ENCODE measurements around the gene PEX12. TPM values are rescaled to one million over a fixed set of nuclear protein-coding genes. Genes with fewer than 3 reads are reported as not detected.

The PEX12 gene
- total and polyA plus RNA-seq, 2 of the 4 experiments (the other 2 are of a cell fraction), result 4.5 to 7.9 TPM

DNA sequence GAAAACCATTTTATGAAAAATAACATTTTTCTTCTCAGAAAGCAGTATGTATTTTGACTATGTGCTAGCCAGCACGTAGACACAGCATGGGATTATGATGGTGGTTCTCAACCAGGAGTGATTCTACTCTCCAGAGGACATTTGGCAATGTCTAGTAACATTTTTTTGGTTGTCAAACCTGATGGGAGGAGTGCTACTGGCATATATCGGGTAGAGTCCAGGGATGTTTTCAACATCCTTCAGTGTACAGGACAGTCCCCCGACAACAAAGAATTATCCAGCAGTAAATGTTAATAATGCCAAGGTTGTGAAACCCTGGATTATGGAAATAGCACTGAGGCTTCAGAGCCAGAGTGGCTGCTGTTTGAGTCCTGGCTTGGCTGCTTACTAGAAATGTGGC is 36.4 kb upstream of the PEX12 start:
- no peak overlapping the region for H2BK120ac ChIP-seq (ENCODE audit: low read depth, low read length)
- H3K18ac ChIP-seq (ENCODE audit: low read depth, low read length), result no peak overlapping the region
- H3K23ac ChIP-seq (ENCODE audit: low read depth, low read length), result no peak overlapping the region
- dilution Hi-C loops (cut with HindIII; ENCODE audit: low sequenced_read_pairs, unreplicated experiment) (no loop called here), intact Hi-C loops (cut with micrococcal nuclease) (no loop called here), in situ Hi-C loops (cut with MboI; ENCODE audit: low sequenced_read_pairs) (no loop called here)
- no peak overlapping the region for H3K4ac ChIP-seq (ENCODE audit: low read depth, low read length)
- ChIA-PET POLR2A (ENCODE audit: unreplicated experiment) (no interaction called here), CTCF (interaction anchor here (0.9 to 1.6 kb wide), 2 partner anchors 149 to 190 kb away, joined by 5 to 6 read pairs; no protein-coding TSS in a partner anchor)
- no peak overlapping the region for H2BK15ac ChIP-seq (ENCODE audit: low read depth, low read length)
- no peak for ATAC-seq (ENCODE audit: low read depth)
- H2BK20ac ChIP-seq (ENCODE audit: low read depth, low read length), result no peak overlapping the region
- no peak overlapping the region for H2AK9ac ChIP-seq (replicated peaks; ENCODE audit: low read depth, low read length, poor library complexity)
- H2AK5ac ChIP-seq (ENCODE audit: low read depth, low read length), result no peak overlapping the region
- H3K27ac ChIP-seq (ENCODE audit: insufficient read depth, low read length), result no peak overlapping the region
- H3K9me3 ChIP-seq (ENCODE audit: control insufficient read depth, insufficient read depth, low read length), result no peaks in the 10 kb centered on the region
- H3K4me2 ChIP-seq (ENCODE audit: low read depth, low read length), result no peak overlapping the region
- no peak overlapping the region for H4K5ac ChIP-seq (ENCODE audit: low read depth, low read length)
- H3K14ac ChIP-seq (replicated peaks; ENCODE audit: low read depth, low read length), result no peak overlapping the region
- H3K9me1 ChIP-seq (ENCODE audit: insufficient read depth, low read length), result no peaks in the 10 kb centered on the region
- H3K4me1 ChIP-seq (ENCODE audit: control insufficient read depth, insufficient read depth, low read length), result no peaks in the 10 kb centered on the region
- H3K79me1 ChIP-seq (ENCODE audit: low read depth in 1 of 2, low read length in 2 of 2), result peaks cover 11 to 26% of the 10 kb centered on the region in 2 experiments; a peak in 3 of 4 replicates
- no peak for DNase-seq
- no peak overlapping the region for H2BK5ac ChIP-seq (ENCODE audit: low read depth, low read length, poor library complexity, severe bottlenecking)
- TF ChIP-seq, protein P1, sequence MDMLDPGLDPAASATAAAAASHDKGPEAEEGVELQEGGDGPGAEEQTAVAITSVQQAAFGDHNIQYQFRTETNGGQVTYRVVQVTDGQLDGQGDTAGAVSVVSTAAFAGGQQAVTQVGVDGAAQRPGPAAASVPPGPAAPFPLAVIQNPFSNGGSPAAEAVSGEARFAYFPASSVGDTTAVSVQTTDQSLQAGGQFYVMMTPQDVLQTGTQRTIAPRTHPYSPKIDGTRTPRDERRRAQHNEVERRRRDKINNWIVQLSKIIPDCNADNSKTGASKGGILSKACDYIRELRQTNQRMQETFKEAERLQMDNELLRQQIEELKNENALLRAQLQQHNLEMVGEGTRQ (IDR thresholded peaks at IDR 0.05; ENCODE audit: low read depth, low read length), result no peak
- no peak for TF ChIP-seq RFX5 (IDR thresholded peaks at IDR 0.05; ENCODE audit: low read depth, low read length)
- no peak for TF ChIP-seq CEBPB (IDR thresholded peaks at IDR 0.05; ENCODE audit: low read depth, low read length)
- no peak for TF ChIP-seq MXI1 (IDR thresholded peaks at IDR 0.05; ENCODE audit: borderline replicate concordance, low read depth, low read length)
- TF ChIP-seq, protein P2, sequence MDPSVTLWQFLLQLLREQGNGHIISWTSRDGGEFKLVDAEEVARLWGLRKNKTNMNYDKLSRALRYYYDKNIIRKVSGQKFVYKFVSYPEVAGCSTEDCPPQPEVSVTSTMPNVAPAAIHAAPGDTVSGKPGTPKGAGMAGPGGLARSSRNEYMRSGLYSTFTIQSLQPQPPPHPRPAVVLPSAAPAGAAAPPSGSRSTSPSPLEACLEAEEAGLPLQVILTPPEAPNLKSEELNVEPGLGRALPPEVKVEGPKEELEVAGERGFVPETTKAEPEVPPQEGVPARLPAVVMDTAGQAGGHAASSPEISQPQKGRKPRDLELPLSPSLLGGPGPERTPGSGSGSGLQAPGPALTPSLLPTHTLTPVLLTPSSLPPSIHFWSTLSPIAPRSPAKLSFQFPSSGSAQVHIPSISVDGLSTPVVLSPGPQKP (IDR thresholded peaks at IDR 0.05; ENCODE audit: borderline replicate concordance, low read depth, low read length), result no peak
- TF ChIP-seq MAZ (IDR thresholded peaks at IDR 0.05; ENCODE audit: borderline replicate concordance, low read depth, low read length), result no peak
- TF ChIP-seq CHD1 (IDR thresholded peaks at IDR 0.05; ENCODE audit: low read depth, low read length), result no peak
- TF ChIP-seq, protein P3, sequence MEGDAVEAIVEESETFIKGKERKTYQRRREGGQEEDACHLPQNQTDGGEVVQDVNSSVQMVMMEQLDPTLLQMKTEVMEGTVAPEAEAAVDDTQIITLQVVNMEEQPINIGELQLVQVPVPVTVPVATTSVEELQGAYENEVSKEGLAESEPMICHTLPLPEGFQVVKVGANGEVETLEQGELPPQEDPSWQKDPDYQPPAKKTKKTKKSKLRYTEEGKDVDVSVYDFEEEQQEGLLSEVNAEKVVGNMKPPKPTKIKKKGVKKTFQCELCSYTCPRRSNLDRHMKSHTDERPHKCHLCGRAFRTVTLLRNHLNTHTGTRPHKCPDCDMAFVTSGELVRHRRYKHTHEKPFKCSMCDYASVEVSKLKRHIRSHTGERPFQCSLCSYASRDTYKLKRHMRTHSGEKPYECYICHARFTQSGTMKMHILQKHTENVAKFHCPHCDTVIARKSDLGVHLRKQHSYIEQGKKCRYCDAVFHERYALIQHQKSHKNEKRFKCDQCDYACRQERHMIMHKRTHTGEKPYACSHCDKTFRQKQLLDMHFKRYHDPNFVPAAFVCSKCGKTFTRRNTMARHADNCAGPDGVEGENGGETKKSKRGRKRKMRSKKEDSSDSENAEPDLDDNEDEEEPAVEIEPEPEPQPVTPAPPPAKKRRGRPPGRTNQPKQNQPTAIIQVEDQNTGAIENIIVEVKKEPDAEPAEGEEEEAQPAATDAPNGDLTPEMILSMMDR (conservative IDR thresholded peaks at IDR 0.05; ENCODE audit: low read depth, low read length), result no peak
- no peak for TF ChIP-seq BHLHE40 (IDR thresholded peaks at IDR 0.05; ENCODE audit: low read depth, low read length)
- TF ChIP-seq FOS (IDR thresholded peaks at IDR 0.05; ENCODE audit: low read depth, low read length), result no peak
- no peak for TF ChIP-seq RAD21 (IDR thresholded peaks at IDR 0.05; ENCODE audit: low read length)
- no peak for TF ChIP-seq NFE2L2 (IDR thresholded peaks at IDR 0.05; ENCODE audit: low read depth, low read length)
- no peak for TF ChIP-seq SMC3 (IDR thresholded peaks at IDR 0.05; ENCODE audit: low read depth, low read length)
- H3K56ac ChIP-seq (ENCODE audit: extremely low read depth, insufficient read depth, low read length), result no peak overlapping the region
- H4K91ac ChIP-seq (ENCODE audit: insufficient read depth, low read depth, low read length), result no peak overlapping the region
- H3K9ac ChIP-seq (ENCODE audit: low read depth, low read length), result no peak overlapping the region
- BruUV-seq (replicated peaks), result no TSS peak
- no peaks in the 10 kb centered on the region for H3K27me3 ChIP-seq (ENCODE audit: control insufficient read depth, insufficient read depth, low read length)
- no peak overlapping the region for H2AFZ ChIP-seq (replicated peaks; ENCODE audit: low read length, poor library complexity)
- peaks cover 7% of the 10 kb centered on the region; the same call in 1 of the 2 replicates for H4K20me1 ChIP-seq (ENCODE audit: insufficient read depth, low read length)
- no CpG with 5 or more reads among the region's 3 CpGs for WGBS, 2 experiments (ENCODE audit: extremely low coverage in 2 of 2, insufficient read length in 1 of 2)
- no peak overlapping the region for H4K8ac ChIP-seq (ENCODE audit: low read depth in 2 of 2, low read length in 2 of 2)
- no peak overlapping the region for H3K4me3 ChIP-seq (ENCODE audit: insufficient read depth, low read depth, low read length)
- H3K36me3 ChIP-seq (ENCODE audit: control insufficient read depth, insufficient read depth, low read length), result peaks cover 20% of the 10 kb centered on the region

Measured in IMR-90 (cell line).